SU-DHL-6 (cell line): ENCODE data around the gene ZFP69B.

ENCODE experiments used
- H2AFZ ChIP-seq: fragments of 200-600 bp; sonication (generic); 2 replicates; pipeline ENCODE4 v1.6.1; 2014; ENCODE audit warnings: low read depth, mild to moderate bottlenecking, moderate library complexity, mixed read lengths, antibody characterized with exemption, low read length; ENCODE audit not compliant: severe bottlenecking
- H3F3A ChIP-seq: fragments of 200-600 bp; shearing (Covaris generic); 2 replicates; pipeline ENCODE4 v1.6.0; 2016; ENCODE audit warnings: antibody characterized with exemption, mild to moderate bottlenecking; ENCODE audit not compliant: insufficient read depth
- H3K27ac ChIP-seq: fragments of 200-600 bp; sonication (generic); 2 replicates; pipeline ENCODE4 v1.5.1; 2016; ENCODE audit warnings: low read depth, mild to moderate bottlenecking, low read length, moderate library complexity, mixed read lengths
- H3K27me3 ChIP-seq: fragments of 200-600 bp; sonication (generic), shearing (Covaris generic); 2 replicates; pipeline ENCODE4 v1.6.0; 2014; ENCODE audit warnings: mild to moderate bottlenecking, low read length
- H3K36me3 ChIP-seq: fragments of 200-600 bp; sonication (generic); 2 replicates; pipeline ENCODE4 v1.6.1; 2014; ENCODE audit warnings: mild to moderate bottlenecking, low read length, mixed read lengths
- H3K4me2 ChIP-seq: fragments of 300-600, 200-600 bp; shearing (Covaris generic), sonication (generic); 2 replicates; pipeline ENCODE4 v1.6.0; 2014; ENCODE audit warnings: low read length, low read depth, mild to moderate bottlenecking; ENCODE audit not compliant: poor library complexity, severe bottlenecking
- H3K4me3 ChIP-seq: fragments of 200-600 bp; sonication (generic); 2 replicates; pipeline ENCODE4 v1.5.1; 2014; ENCODE audit warnings: antibody characterized with exemption, low read length, mild to moderate bottlenecking, mixed read lengths; ENCODE audit not compliant: insufficient read depth, poor library complexity, severe bottlenecking
- H3K79me2 ChIP-seq: fragments of 200-600 bp; sonication (generic); 2 replicates; pipeline ENCODE4 v1.6.1; 2014; ENCODE audit warnings: mild to moderate bottlenecking, low read length, moderate library complexity; ENCODE audit not compliant: insufficient read depth
- H3K9ac ChIP-seq: fragments of 200-600 bp; sonication (generic); 2 replicates; pipeline ENCODE4 v1.7.0; 2014; ENCODE audit warnings: mild to moderate bottlenecking, low read length
- H3K9me2 ChIP-seq: fragments of 200-600 bp; sonication (generic); replicated peaks from 2 replicates; pipeline ENCODE4 v1.6.1; 2014; ENCODE audit warnings: low read length; ENCODE audit not compliant: insufficient read depth
- H3K9me3 ChIP-seq: fragments of 200-600 bp; sonication (generic); 2 replicates; pipeline ENCODE4 v1.6.1; 2014; ENCODE audit warnings: low read length, mixed read lengths; ENCODE audit not compliant: insufficient read depth
- H4K20me1 ChIP-seq: fragments of 200-600 bp; sonication (generic); 2 replicates; pipeline ENCODE4 v1.6.1; 2014; ENCODE audit warnings: low read depth, mild to moderate bottlenecking, antibody characterized with exemption, low read length, moderate library complexity, mixed read lengths
- CTCF ChIP-seq: fragments of 200-600 bp; sonication (generic); IDR thresholded peaks from one replicate; pipeline ENCODE4 v1.5.1; 2017; ENCODE audit warnings: antibody characterized with exemption, mild to moderate bottlenecking, low read length, moderate library complexity; ENCODE audit not compliant: insufficient read depth, poor library complexity, severe bottlenecking
- EZH2phosphoT487 ChIP-seq: fragments of 200-600 bp; sonication (generic), shearing (Covaris generic); conservative IDR thresholded peaks from 2 replicates; pipeline ENCODE4 v1.6.1; 2018; ENCODE audit warnings: mild to moderate bottlenecking, antibody characterized with exemption, low read length, moderate library complexity, mixed read lengths

The ZFP69B gene

DNA sequence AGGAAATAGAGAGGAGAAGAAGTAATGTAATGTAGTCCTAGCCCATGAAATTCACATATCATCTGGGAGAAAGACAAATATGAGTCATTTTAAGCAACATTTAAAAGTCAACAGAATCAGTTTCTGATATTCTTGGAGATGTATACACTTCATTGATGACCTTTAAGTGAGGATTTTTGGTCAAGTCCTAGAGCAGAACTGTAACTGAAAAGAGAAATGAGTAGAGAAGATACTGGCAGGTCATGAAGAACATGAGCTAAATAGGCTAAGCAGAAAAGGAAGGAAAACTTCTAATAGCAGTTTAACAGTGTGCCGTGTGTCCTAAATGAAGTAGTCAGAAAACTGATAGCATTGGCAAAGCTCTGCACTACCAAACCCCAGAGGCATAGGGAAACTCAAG is 4.6 kb downstream of the ZFP69B start:
- Histone ChIP-seq H3K9me2 (no peaks in the 10 kb centered on the region), H3K4me3 (no peak overlapping the region), H3K27ac (no peak overlapping the region), H3K27me3 (no peaks in the 10 kb centered on the region), H4K20me1 (no peaks in the 10 kb centered on the region), H3K9ac (no peak overlapping the region), H3K4me2 (no peak overlapping the region), H3K36me3 (peaks cover 57% of the 10 kb centered on the region), H3F3A (no peaks in the 10 kb centered on the region; the same call in 1 of the 2 replicates), H2AFZ (no peak overlapping the region), H3K79me2 (peaks cover 14% of the 10 kb centered on the region; the same call in 1 of the 2 replicates), H3K9me3 (peaks cover 47% of the 10 kb centered on the region; the same call in 1 of the 2 replicates)
- no peak for TF ChIP-seq EZH2phosphoT487
- no peak for TF ChIP-seq CTCF

DNA sequence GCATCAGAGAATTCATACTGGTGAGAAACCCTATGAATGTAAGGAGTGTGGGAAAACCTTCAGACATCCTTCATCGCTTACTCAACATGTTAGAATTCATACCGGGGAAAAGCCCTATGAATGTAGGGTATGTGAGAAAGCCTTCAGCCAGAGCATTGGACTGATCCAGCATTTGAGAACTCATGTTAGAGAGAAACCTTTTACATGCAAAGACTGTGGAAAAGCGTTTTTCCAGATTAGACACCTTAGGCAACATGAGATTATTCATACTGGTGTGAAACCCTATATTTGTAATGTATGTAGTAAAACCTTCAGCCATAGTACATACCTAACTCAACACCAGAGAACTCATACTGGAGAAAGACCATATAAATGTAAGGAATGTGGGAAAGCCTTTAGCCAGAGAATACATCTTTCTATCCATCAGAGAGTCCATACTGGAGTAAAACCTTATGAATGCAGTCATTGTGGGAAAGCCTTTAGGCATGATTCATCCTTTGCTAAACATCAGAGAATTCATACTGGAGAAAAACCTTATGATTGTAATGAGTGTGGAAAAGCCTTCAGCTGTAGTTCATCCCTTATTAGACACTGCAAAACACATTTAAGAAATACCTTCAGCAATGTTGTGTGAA is 12.8 kb downstream of the ZFP69B start:
- peaks cover 76% of the 10 kb centered on the region for H3K9me3 ChIP-seq
- H4K20me1 ChIP-seq = no peaks in the 10 kb centered on the region
- H3K27ac ChIP-seq = no peak overlapping the region
- H2AFZ ChIP-seq = no peak overlapping the region
- no peak overlapping the region for H3K9ac ChIP-seq
- H3F3A ChIP-seq = no peaks in the 10 kb centered on the region
- H3K4me3 ChIP-seq = no peak overlapping the region
- peaks cover 65% of the 10 kb centered on the region for H3K36me3 ChIP-seq
- no peaks in the 10 kb centered on the region for H3K9me2 ChIP-seq
- H3K27me3 ChIP-seq = no peaks in the 10 kb centered on the region
- no peak for TF ChIP-seq EZH2phosphoT487
- TF ChIP-seq CTCF = no peak
- no peaks in the 10 kb centered on the region for H3K79me2 ChIP-seq
- no peak overlapping the region for H3K4me2 ChIP-seq

GRCh38 chr1:40469327-40469726 is 19.1 kb downstream of the ZFP69B start:
- H3K9me3 ChIP-seq = peaks cover 48% of the 10 kb centered on the region; the same call in 1 of the 2 replicates
- H3K27ac ChIP-seq = no peak overlapping the region
- no peaks in the 10 kb centered on the region for H3K27me3 ChIP-seq
- H2AFZ ChIP-seq = no peak overlapping the region
- no peak overlapping the region for H3K4me3 ChIP-seq
- H3K9ac ChIP-seq = no peak overlapping the region
- no peaks in the 10 kb centered on the region for H3K79me2 ChIP-seq
- H3F3A ChIP-seq = no peaks in the 10 kb centered on the region
- no peak for TF ChIP-seq EZH2phosphoT487
- no peak for TF ChIP-seq CTCF
- peaks cover 17% of the 10 kb centered on the region for H3K36me3 ChIP-seq
- no peaks in the 10 kb centered on the region for H3K9me2 ChIP-seq
- no peak overlapping the region for H3K4me2 ChIP-seq
- no peaks in the 10 kb centered on the region for H4K20me1 ChIP-seq
